NCI-H2081 treated with DMSO at 0.1 percent for 48 hours (cell line): ENCODE measurements around the gene RIN1.
A peak's percentile ranks its signal among the peaks of the same experiment; 100 is the strongest.

Experiments
- DNase-seq: peaks from one replicate; lab custom pipeline; 2025; lab: John Stamatoyannopoulos, UW

RIN1 gene

GRCh38 chr11:66282468-66283455, 53.5 kb downstream of the RIN1 start:
- peak; percentile 75 for DNase-seq
